Esophagus squamous epithelium (tissue), 4 donors: ENCODE data around the gene KCNH5.

Source experiments
- POLR2A ChIP-seq, 4 donors: fragments of 450-650 bp; IDR thresholded peaks; one replicate each; pipeline ENCODE4 v1.6.1; 2017; ENCODE audit warnings: antibody characterized with exemption in 4 of 4, mild to moderate bottlenecking in 4 of 4, moderate library complexity in 3 of 4
- TF ChIP-seq, protein P1 (sequence below), 6 experiments: fragments of 450-650 bp in 4 of 6; fragments of 200-600 bp in 2 of 6; sonication (generic) in 2 of 6; IDR thresholded peaks; one replicate each; pipeline ENCODE4 v1.5.1; 2016 to 2019; ENCODE audit warnings: antibody characterized with exemption in 6 of 6, mild to moderate bottlenecking in 4 of 6, moderate library complexity in 4 of 6

DNA sequence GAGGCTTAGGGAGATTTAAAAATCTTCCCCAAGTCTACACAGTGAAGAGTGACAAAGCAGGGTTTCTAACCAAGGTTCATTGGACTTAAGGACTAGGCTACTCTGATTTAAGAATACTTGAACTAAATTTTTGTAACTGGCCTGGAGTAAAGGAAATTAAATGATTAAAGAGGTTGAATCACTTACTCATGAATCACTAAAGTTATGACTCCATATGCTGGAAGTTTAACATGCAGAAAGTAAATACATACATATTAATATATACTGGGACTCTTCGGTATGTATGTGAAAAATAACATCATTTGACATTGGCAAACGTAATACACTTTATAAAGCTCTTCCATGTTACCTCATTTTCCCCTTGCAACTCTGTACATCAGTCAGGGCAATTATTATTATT is 322.9 kb downstream of the KCNH5 start:
- TF ChIP-seq, protein P1, sequence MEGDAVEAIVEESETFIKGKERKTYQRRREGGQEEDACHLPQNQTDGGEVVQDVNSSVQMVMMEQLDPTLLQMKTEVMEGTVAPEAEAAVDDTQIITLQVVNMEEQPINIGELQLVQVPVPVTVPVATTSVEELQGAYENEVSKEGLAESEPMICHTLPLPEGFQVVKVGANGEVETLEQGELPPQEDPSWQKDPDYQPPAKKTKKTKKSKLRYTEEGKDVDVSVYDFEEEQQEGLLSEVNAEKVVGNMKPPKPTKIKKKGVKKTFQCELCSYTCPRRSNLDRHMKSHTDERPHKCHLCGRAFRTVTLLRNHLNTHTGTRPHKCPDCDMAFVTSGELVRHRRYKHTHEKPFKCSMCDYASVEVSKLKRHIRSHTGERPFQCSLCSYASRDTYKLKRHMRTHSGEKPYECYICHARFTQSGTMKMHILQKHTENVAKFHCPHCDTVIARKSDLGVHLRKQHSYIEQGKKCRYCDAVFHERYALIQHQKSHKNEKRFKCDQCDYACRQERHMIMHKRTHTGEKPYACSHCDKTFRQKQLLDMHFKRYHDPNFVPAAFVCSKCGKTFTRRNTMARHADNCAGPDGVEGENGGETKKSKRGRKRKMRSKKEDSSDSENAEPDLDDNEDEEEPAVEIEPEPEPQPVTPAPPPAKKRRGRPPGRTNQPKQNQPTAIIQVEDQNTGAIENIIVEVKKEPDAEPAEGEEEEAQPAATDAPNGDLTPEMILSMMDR (IDR thresholded peaks at IDR 0.05): no peak
- no peak for TF ChIP-seq POLR2A (IDR thresholded peaks at IDR 0.05)
